ENCODE data around the gene VWA2. TPM values are rescaled to one million over a fixed set of nuclear protein-coding genes. Genes with fewer than 3 reads are reported as not detected.

Gene VWA2
- total and polyA plus RNA-seq, 2 donors (not counting 1 experiment from before 2014, with no cell fraction given) = not detected

GRCh38 chr10:114336823-114337509 lies 97.9 kb downstream of the VWA2 start:
- no peaks in the 10 kb centered on the region for H4K20me1 ChIP-seq (ENCODE audit: control insufficient read depth, insufficient read depth, low read length, poor library complexity, severe bottlenecking)
- H3K79me2 ChIP-seq (ENCODE audit: control insufficient read depth, insufficient read depth, low read length) = no peaks in the 10 kb centered on the region
- no peak overlapping the region for H3K4me3 ChIP-seq (ENCODE audit: control extremely low read depth in 1 of 5, extremely low read depth in 1 of 5, insufficient read depth in 1 of 5, low read depth in 2 of 5, low read length in 4 of 5)
- intact Hi-C loops (cut with micrococcal nuclease) = no loop called here
- DNase-seq (no peak), ATAC-seq (ENCODE audit: low read depth) (no peak)
- Mint-ChIP-seq H3K27ac (no peak overlapping the region), H3K9me3 (ENCODE audit: insufficient read depth) (no peaks in the 10 kb centered on the region), H3K4me3 (no peak overlapping the region), H3K4me1 (no peaks in the 10 kb centered on the region), H3K27me3 (peaks cover 3% of the 10 kb centered on the region)
- CTCF ChIA-PET = no interaction called here
- H3K4me1 ChIP-seq (ENCODE audit: control insufficient read depth in 2 of 2, insufficient read depth in 2 of 2, low read length in 2 of 2) = no peaks in the 10 kb centered on the region
- H3K4me2 ChIP-seq (replicated peaks; ENCODE audit: low read depth, low read length, poor library complexity, severe bottlenecking) = no peak overlapping the region
- POLR2A ChIA-PET = no interaction called here
- H2AFZ ChIP-seq (ENCODE audit: insufficient read depth, low read depth, low read length, poor library complexity, severe bottlenecking) = no peak overlapping the region
- WGBS (ENCODE audit: insufficient coverage) = 87% methylated on average over 8 of the region's 10 CpGs
- TF ChIP-seq, protein P1, sequence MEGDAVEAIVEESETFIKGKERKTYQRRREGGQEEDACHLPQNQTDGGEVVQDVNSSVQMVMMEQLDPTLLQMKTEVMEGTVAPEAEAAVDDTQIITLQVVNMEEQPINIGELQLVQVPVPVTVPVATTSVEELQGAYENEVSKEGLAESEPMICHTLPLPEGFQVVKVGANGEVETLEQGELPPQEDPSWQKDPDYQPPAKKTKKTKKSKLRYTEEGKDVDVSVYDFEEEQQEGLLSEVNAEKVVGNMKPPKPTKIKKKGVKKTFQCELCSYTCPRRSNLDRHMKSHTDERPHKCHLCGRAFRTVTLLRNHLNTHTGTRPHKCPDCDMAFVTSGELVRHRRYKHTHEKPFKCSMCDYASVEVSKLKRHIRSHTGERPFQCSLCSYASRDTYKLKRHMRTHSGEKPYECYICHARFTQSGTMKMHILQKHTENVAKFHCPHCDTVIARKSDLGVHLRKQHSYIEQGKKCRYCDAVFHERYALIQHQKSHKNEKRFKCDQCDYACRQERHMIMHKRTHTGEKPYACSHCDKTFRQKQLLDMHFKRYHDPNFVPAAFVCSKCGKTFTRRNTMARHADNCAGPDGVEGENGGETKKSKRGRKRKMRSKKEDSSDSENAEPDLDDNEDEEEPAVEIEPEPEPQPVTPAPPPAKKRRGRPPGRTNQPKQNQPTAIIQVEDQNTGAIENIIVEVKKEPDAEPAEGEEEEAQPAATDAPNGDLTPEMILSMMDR (IDR thresholded peaks at IDR 0.05) = no peak
- no peak for TF ChIP-seq EZH2 (IDR thresholded peaks at IDR 0.05; ENCODE audit: borderline replicate concordance, insufficient read depth, low read depth, low read length, poor library complexity, severe bottlenecking)
- no peaks in the 10 kb centered on the region for H3K9me3 ChIP-seq (ENCODE audit: control extremely low read depth in 1 of 3, control insufficient read depth in 2 of 3, insufficient read depth in 1 of 3, low read length in 2 of 3)
- no peak overlapping the region for H3K9ac ChIP-seq (ENCODE audit: low read length)
- no peaks in the 10 kb centered on the region for H3K27me3 ChIP-seq (replicated peaks in 1 of 4; ENCODE audit: control extremely low read depth in 1 of 4, control insufficient read depth in 3 of 4, insufficient read depth in 4 of 4, low read length in 3 of 4)
- H3K36me3 ChIP-seq (replicated peaks in 1 of 2; ENCODE audit: control extremely low read depth in 1 of 2, control insufficient read depth in 1 of 2, extremely low read depth in 1 of 2, insufficient read depth in 2 of 2, low read length in 1 of 2) = no peaks in the 10 kb centered on the region
- no peak overlapping the region for H3K27ac ChIP-seq (ENCODE audit: low read length in 2 of 2)

- H3K36me3 ChIP-seq (replicated peaks in 1 of 2; ENCODE audit: control extremely low read depth in 1 of 2, control insufficient read depth in 1 of 2, extremely low read depth in 1 of 2, insufficient read depth in 2 of 2, low read length in 1 of 2) = no peaks in the 10 kb centered on the region
- H3K9ac ChIP-seq (ENCODE audit: low read length) = no peak overlapping the region
- ChIA-PET POLR2A (no interaction called here), CTCF (no interaction called here)
- H3K4me1 Mint-ChIP-seq = no peaks in the 10 kb centered on the region
- 94% methylated on average over 15 of the region's 19 CpGs for WGBS (ENCODE audit: insufficient coverage)
- no peak overlapping the region for H3K27ac Mint-ChIP-seq
- no peak overlapping the region for H3K4me3 ChIP-seq (ENCODE audit: control extremely low read depth in 1 of 5, extremely low read depth in 1 of 5, insufficient read depth in 1 of 5, low read depth in 2 of 5, low read length in 4 of 5)
- no peak overlapping the region for H3K4me2 ChIP-seq (replicated peaks; ENCODE audit: low read depth, low read length, poor library complexity, severe bottlenecking)
- DNase-seq = no peak
- intact Hi-C loops (cut with micrococcal nuclease) = no loop called here
- H4K20me1 ChIP-seq (ENCODE audit: control insufficient read depth, insufficient read depth, low read length, poor library complexity, severe bottlenecking) = no peaks in the 10 kb centered on the region
- no peaks in the 10 kb centered on the region for H3K4me1 ChIP-seq (ENCODE audit: control insufficient read depth in 2 of 2, insufficient read depth in 2 of 2, low read length in 2 of 2)
- TF ChIP-seq, protein P1 (IDR thresholded peaks at IDR 0.05) = no peak
- no peak for TF ChIP-seq EZH2 (IDR thresholded peaks at IDR 0.05; ENCODE audit: borderline replicate concordance, insufficient read depth, low read depth, low read length, poor library complexity, severe bottlenecking)
- no peaks in the 10 kb centered on the region for H3K79me2 ChIP-seq (ENCODE audit: control insufficient read depth, insufficient read depth, low read length)
- no peak overlapping the region for H3K27ac ChIP-seq (ENCODE audit: low read length in 2 of 2)
- no peak overlapping the region for H3K4me3 Mint-ChIP-seq
- no peak overlapping the region for H2AFZ ChIP-seq (ENCODE audit: insufficient read depth, low read depth, low read length, poor library complexity, severe bottlenecking)
- H3K27me3 Mint-ChIP-seq = peaks cover 1% of the 10 kb centered on the region
- no peaks in the 10 kb centered on the region for H3K9me3 ChIP-seq (ENCODE audit: control extremely low read depth in 1 of 3, control insufficient read depth in 2 of 3, insufficient read depth in 1 of 3, low read length in 2 of 3)
- no peaks in the 10 kb centered on the region for H3K9me3 Mint-ChIP-seq (ENCODE audit: insufficient read depth)
- no peaks in the 10 kb centered on the region for H3K27me3 ChIP-seq (replicated peaks in 1 of 4; ENCODE audit: control extremely low read depth in 1 of 4, control insufficient read depth in 3 of 4, insufficient read depth in 4 of 4, low read length in 3 of 4)
- ATAC-seq (ENCODE audit: low read depth) = no peak
Observed at GRCh38 chr10:114337510-114338462, 98.7 kb downstream of the VWA2 start.

Measured in B cell (primary cell).